Measurements from ENCODE around the gene MRPS27. TPM values are rescaled to one million over a fixed set of nuclear protein-coding genes. Genes with fewer than 3 reads are reported as not detected.

Gene MRPS27
- total RNA-seq, 1 donor from 2014 or later = 56.0 TPM

DNA sequence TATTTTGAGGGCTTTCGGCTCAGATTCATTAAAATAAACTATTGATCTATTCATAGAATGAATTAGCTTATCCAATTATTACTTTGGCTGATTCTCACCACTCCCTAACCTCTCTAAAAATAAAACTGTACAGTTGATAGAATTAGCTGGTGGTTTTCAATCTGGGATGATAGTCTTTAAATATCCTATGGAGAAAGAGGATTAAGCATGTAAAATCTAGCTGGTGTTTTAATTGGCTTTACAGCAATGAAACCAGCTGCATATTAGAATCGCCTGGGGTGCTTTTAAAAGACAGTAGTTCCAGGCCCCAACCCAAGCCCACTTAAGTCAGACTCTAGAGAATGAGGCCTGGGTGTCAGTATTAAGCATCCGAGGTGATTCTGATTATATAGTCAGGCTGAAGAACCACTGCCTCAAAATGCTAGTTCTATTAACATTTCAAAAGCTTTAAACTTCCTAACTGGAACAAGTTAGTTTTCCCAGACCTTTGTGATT lies 117.7 kb downstream of the MRPS27 start:
- Mint-ChIP-seq H3K4me1 (peaks cover 3% of the 10 kb centered on the region), H3K9me3 (peaks cover 16% of the 10 kb centered on the region), H3K4me3 (no peak overlapping the region), H3K36me3 (peaks cover 58% of the 10 kb centered on the region), H3K27me3 (ENCODE audit: low read depth) (no peaks in the 10 kb centered on the region), H3K27ac (no peak overlapping the region)
- no peak for DNase-seq (ENCODE audit: low spot score in 2 of 2, unreplicated experiment in 2 of 2)
- TF ChIP-seq, protein P1, sequence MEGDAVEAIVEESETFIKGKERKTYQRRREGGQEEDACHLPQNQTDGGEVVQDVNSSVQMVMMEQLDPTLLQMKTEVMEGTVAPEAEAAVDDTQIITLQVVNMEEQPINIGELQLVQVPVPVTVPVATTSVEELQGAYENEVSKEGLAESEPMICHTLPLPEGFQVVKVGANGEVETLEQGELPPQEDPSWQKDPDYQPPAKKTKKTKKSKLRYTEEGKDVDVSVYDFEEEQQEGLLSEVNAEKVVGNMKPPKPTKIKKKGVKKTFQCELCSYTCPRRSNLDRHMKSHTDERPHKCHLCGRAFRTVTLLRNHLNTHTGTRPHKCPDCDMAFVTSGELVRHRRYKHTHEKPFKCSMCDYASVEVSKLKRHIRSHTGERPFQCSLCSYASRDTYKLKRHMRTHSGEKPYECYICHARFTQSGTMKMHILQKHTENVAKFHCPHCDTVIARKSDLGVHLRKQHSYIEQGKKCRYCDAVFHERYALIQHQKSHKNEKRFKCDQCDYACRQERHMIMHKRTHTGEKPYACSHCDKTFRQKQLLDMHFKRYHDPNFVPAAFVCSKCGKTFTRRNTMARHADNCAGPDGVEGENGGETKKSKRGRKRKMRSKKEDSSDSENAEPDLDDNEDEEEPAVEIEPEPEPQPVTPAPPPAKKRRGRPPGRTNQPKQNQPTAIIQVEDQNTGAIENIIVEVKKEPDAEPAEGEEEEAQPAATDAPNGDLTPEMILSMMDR (IDR thresholded peaks at IDR 0.05; ENCODE audit: unreplicated experiment) = no peak

- H3K4me1 Mint-ChIP-seq = peaks cover 3% of the 10 kb centered on the region
- H3K9me3 Mint-ChIP-seq = peaks cover 36% of the 10 kb centered on the region
- H3K27me3 Mint-ChIP-seq (ENCODE audit: low read depth) = no peaks in the 10 kb centered on the region
- no peak overlapping the region for H3K4me3 Mint-ChIP-seq
- DNase-seq (ENCODE audit: low spot score in 2 of 2, unreplicated experiment in 2 of 2) = no peak
- TF ChIP-seq, protein P1 (IDR thresholded peaks at IDR 0.05; ENCODE audit: unreplicated experiment) = no peak
- H3K27ac Mint-ChIP-seq = no peak overlapping the region
- H3K36me3 Mint-ChIP-seq = peaks cover 66% of the 10 kb centered on the region
Measured at GRCh38 chr5:72199681-72200080, 120.4 kb downstream of the MRPS27 start.

- H3K9me3 Mint-ChIP-seq = peaks cover 36% of the 10 kb centered on the region
- DNase-seq (ENCODE audit: low spot score in 2 of 2, unreplicated experiment in 2 of 2) = no peak
- H3K27me3 Mint-ChIP-seq (ENCODE audit: low read depth) = no peaks in the 10 kb centered on the region
- H3K4me1 Mint-ChIP-seq = peaks cover 3% of the 10 kb centered on the region
- H3K4me3 Mint-ChIP-seq = no peak overlapping the region
- H3K36me3 Mint-ChIP-seq = peaks cover 65% of the 10 kb centered on the region
- TF ChIP-seq, protein P1 (IDR thresholded peaks at IDR 0.05; ENCODE audit: unreplicated experiment) = no peak
- no peak overlapping the region for H3K27ac Mint-ChIP-seq
Measured at GRCh38 chr5:72197393-72197792, 122.6 kb downstream of the MRPS27 start.

GRCh38 chr5:72195581-72195980 lies 124.5 kb downstream of the MRPS27 start:
- peaks cover 66% of the 10 kb centered on the region for H3K36me3 Mint-ChIP-seq
- TF ChIP-seq, protein P1 (IDR thresholded peaks at IDR 0.05; ENCODE audit: unreplicated experiment) = no peak
- peaks cover 36% of the 10 kb centered on the region for H3K9me3 Mint-ChIP-seq
- H3K4me3 Mint-ChIP-seq = no peak overlapping the region
- no peaks in the 10 kb centered on the region for H3K27me3 Mint-ChIP-seq (ENCODE audit: low read depth)
- DNase-seq (ENCODE audit: low spot score in 2 of 2, unreplicated experiment in 2 of 2) = no peak
- no peak overlapping the region for H3K27ac Mint-ChIP-seq
- H3K4me1 Mint-ChIP-seq = no peaks in the 10 kb centered on the region

DNA sequence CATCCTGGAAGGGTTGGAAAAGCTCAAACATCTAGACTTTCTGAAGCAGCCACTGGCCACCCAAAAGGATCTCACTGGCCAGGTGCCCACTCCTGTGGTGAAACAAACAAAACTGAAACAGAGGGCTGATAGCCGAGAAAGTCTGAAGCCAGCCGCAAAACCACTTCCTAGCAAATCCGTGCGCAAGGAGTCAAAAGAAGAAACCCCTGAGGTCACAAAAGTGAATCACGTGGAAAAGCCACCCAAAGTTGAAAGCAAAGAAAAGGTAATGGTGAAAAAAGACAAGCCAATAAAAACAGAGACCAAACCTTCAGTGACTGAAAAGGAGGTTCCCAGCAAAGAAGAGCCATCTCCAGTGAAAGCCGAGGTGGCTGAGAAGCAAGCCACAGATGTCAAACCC lies 125.2 kb downstream of the MRPS27 start:
- Mint-ChIP-seq H3K4me3 (no peak overlapping the region), H3K4me1 (no peaks in the 10 kb centered on the region), H3K9me3 (peaks cover 34% of the 10 kb centered on the region), H3K27ac (no peak overlapping the region), H3K36me3 (peaks cover 67% of the 10 kb centered on the region), H3K27me3 (ENCODE audit: low read depth) (no peaks in the 10 kb centered on the region)
- TF ChIP-seq, protein P1 (IDR thresholded peaks at IDR 0.05; ENCODE audit: unreplicated experiment) = no peak
- no peak for DNase-seq (ENCODE audit: low spot score in 2 of 2, unreplicated experiment in 2 of 2)

DNA sequence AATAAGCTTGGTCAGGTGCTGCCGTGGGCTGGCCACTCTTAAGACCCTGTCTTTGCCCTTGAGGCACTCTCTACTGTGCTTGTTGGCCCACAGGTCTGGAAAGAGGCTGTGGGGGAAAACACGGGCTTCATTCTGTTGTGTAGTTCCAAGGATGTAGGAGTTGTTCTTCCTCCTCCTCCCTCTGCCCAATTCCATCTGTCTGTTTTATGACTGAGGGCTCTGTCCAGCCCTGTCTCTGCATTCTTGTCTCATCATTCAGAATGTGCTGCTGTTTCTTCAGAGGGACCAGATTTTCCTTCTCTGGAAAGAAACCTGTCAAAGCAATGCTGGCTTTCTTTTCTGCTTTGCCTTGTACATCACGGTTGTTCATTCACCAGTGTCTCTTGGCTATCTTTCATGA lies 128.6 kb downstream of the MRPS27 start:
- Mint-ChIP-seq H3K27me3 (ENCODE audit: low read depth) (no peaks in the 10 kb centered on the region), H3K4me1 (peaks cover 12% of the 10 kb centered on the region), H3K4me3 (no peak overlapping the region), H3K36me3 (peaks cover 35% of the 10 kb centered on the region), H3K9me3 (peaks cover 17% of the 10 kb centered on the region), H3K27ac (no peak overlapping the region)
- DNase-seq (ENCODE audit: low spot score in 2 of 2, unreplicated experiment in 2 of 2) = no peak
- TF ChIP-seq, protein P1 (IDR thresholded peaks at IDR 0.05; ENCODE audit: unreplicated experiment) = no peak
